Activated CD8-positive, alpha-beta memory T cell treated with anti-CD3 and anti-CD28 coated beads, Interleukin-2, amount 50 U/mL, for 48 hours (primary cell): ENCODE measurements around the gene WDR48.

Source experiments
- DNase-seq: peaks from one replicate; pipeline ENCODE4 v3.0.0-alpha.2; 2020

The WDR48 gene

GRCh38 chr3:39065197-39065596, 13.4 kb downstream of the WDR48 start:
- no peak for DNase-seq

DNA sequence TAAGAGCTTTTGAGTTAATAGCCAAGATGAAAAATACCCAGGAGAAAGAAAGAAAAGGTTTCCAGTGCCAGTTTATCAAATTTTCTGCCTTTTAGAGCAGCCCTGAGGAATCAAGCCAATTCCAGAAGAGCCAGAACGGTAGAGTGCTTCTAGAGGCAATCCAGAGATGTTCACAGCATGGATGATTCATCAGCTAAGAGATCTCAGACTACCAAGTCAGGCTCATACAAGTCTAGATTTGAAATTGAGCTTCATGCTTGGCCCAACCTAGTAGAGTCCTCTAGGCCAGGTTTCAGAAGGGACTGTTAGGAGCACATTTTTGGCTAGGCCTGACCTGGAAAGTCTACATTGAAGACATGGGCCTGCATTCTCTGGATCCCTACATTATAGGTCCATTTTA, 15.5 kb downstream of the WDR48 start:
- DNase-seq = no peak

DNA sequence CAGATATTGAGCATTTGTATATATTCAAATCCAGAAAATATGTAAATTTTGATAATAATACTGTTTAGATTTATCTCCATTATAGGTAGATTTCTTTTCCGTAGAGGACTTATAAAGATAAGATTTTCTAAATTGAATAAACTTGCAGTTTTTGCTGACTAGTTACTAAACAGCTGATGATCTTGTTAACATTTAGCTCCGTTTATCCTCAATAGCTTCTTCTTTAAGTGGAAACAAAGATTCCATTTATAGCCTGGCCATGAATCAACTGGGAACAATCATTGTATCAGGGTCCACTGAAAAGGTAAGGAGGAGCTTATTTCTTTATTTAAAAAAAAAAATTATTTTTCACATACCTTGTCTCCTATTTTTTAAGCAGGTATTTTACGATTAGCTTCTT, 16.7 kb downstream of the WDR48 start:
- no peak for DNase-seq

GRCh38 chr3:39075910-39076309, 24.1 kb downstream of the WDR48 start:
- DNase-seq = no peak

GRCh38 chr3:39079530-39079929, 27.7 kb downstream of the WDR48 start:
- DNase-seq = no peak

DNA sequence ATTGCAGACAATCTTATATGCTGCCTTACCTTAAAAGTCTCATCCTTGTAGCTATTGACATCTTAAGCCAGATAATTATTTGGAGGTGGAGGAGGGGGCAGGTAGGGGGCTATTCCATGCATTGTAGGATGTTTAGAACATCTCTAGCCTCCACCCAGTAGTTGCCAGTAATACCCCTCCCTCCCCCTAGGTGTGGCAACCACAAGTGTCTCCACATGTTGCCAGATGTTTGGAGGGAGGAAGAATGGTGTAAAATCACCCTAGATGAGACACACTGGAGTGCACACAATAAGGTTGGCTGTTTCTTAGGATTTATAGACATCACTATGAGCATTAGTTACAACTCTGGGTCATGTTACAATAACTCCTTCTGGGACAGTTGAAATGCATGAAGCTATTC, 28.2 kb downstream of the WDR48 start:
- no peak for DNase-seq

GRCh38 chr3:39082666-39083313, 31.0 kb downstream of the WDR48 start:
- no peak for DNase-seq

DNA sequence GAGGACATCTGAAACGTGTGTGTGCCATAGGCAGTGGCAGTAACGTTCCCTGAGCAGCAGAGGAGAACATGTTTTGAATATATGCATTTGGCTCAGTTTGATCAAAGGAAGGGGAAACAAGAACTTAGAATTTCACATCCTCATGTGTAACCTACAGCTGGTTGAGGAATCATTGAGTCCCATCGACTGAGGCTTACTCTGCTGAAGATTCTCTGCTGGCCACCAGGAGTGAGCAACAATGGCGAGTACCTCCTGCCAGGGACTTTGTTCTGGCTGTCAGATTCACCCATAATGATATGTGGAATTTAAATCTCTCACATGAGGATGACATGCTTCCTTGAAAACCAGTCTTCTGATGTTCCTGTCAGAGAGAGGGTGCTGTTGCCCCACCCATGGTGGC, 34.3 kb downstream of the WDR48 start:
- no peak for DNase-seq

- no peak for DNase-seq
Measured at GRCh38 chr3:39088456-39088855, 36.6 kb downstream of the WDR48 start.

DNA sequence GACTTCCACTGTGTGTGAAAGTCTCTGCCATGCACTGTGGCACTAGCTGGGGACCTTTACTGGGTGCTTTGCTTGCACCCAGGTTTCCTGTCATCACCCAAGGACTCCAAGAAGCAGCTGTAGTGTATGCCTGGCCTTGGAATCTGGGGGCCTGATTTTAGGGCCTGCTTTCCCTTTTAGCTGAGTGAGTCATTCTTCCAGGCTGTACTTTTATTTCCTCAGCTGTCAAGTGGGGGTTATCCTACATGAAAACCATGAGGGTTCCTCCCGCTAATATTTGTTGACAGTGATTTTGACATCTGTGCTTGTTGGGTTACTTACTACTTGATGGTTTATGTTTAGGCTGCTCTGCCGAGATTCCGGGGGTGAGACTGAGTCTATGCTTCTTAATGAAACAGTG, 37.1 kb downstream of the WDR48 start:
- no peak for DNase-seq

GRCh38 chr3:39090922-39091321, 39.1 kb downstream of the WDR48 start:
- no peak for DNase-seq

DNA sequence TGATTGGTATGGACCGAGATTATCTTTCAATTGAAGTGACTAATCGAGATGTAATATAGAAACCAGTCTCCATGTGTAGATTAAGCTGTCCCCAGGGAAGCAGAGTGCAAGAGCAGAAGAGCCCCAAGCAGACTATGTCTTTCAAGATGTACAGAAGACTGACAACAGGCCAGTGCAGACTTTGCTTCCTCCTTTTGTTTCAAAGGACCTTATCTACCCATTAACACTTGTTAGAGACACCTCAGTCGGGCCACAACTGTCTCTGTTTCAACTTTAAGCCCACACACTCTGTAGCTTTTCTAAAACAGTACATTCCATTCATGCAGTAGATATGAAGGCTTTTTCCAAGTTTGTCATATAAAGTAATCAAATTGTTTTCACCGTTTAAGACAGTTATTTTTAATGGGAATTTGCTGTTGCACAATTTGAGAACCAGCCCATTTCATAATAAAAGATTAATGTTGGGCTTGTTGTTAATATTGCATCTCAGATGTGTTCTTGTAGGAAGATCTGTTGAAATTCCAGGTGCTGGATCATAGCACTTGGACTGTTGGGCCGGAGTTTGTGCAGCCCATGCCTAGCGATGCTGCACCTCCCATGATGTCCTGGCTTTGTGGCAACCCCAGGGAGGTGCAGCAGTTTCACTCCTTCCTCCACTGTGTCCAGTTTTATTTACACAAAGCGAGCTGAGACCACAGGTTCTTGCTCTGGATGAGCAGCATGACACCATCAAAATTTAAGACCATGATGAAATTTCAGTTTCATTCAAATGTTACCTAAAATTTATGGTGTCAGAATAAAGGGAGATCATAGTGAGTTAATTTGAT, 43.2 kb downstream of the WDR48 start:
- no peak for DNase-seq

DNA sequence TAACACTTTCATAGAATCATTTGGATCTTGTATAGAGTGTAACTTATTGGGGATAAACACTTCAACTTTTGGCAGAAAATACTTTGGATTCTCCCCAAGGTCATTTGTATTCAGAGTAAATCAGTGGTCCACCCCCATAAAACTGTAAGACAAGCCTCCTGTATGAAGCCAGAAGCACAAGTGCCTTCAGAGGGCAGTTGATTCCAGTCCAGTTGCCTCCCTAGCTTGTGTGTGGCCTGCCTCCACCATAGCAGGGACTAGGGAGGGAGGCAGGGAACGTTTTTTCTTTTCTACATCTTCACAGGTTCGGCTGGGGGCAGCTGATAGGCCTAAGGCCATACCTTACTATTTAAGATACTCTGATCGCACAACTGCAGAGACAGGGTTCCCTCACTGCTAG, 44.0 kb downstream of the WDR48 start:
- no peak for DNase-seq

GRCh38 chr3:39096775-39097174, 45.0 kb downstream of the WDR48 start:
- no peak for DNase-seq

DNA sequence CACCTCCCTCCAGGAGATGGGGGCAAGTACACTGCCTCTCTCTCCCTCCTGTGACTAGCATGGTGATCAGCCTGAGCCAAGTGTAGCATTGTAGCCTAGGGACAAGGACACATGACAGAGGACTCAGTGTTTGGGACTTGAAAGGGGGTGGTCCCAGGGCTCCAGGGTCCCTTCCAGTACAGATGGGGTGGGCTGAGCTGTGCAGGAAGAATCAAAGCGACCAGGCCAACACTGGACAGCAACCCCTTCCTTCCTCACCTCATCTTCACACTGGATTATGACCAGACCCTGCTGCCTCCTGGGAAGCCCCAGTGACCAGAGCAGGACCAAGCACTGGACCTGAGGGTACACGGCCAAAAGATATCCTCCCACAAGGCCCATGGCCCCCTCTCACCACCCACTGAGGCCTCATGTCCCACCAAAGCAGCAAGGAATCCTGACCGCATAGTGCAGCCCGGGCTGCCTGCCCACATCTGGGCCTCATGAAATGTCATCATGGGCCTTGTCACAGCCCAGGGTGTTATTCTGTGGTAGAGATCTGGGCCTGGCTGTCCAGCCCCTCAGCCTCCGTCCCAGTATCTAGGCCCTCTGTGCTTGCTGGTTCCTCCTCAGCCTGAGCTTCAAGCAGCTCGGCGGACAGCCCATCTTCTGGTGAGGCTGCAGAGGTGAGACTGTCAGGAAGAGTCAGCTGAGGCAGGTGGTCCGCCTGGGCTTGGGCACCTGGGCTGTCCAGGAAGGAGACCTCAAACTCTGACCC, 46.1 kb downstream of the WDR48 start:
- peak; percentile 30 for DNase-seq

DNA sequence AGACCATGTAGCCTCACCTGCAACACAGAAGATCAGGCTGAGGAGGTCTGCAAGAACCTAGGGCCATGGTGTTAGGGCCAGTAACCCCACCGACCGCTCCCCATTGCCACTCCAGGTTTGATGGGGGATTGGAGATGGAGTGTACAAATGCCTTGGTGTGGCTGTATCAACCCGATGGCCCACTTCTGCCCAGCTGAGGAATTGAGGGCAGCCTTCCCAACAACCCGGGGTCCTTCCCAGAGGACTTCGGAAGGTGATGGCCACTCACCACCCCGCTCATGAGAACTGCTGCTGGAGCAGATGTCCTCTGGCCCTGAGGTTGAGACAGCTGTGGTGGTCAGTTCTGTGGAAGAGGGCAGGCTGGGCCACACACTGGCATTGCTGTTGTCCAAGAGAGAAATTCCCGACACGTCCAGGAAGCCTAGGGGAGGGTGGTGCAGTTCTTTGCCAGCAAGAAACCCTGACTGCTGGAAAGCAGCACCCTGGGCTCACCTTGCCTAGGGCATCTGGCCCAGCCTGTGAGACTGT, 46.7 kb downstream of the WDR48 start:
- peak; percentile 41 for DNase-seq

DNA sequence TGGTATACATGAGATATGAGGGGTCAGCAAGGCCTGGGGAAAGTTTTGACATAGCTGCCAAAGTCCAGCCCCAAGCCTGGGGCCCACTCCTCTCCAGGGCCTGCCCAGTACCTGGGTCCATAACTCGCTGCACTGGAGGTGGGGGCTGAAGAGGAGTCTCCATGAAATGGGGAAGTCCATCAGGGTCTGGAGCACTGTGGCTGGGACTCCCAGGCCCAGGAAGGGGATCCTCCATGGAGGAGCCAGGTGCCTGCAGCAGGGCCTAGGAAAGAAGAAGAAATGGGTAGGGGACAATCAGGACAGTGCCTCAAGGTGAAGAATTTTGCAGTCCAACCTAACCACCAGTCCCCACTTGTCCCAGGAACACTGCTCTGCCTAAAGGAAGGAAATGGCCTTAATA, 47.4 kb downstream of the WDR48 start:
- DNase-seq = peak; percentile 42

GRCh38 chr3:39099738-39100499, 48.1 kb downstream of the WDR48 start:
- DNase-seq = peak; percentile 42

DNA sequence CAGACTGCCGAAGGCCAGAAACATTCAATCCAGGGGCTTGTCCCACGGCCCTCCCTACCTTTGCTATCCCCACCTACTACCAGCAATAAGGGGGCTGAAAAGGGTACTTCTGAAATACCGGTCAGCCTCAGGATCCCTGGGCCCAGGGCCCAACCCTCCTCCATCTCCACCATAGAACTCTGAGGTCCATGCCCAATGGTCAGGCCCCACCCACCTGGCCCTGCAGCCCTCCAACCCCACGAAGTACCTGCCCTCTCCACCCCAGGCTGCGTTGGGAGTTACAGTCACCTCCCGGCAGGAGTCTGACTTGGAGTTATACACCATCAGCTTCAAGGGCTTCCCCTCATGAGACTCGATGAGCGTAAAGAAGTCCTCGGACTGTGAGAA, 48.7 kb downstream of the WDR48 start:
- no peak for DNase-seq

- DNase-seq = peak; percentile 65
Measured at GRCh38 chr3:39101022-39101689, 49.3 kb downstream of the WDR48 start.

DNA sequence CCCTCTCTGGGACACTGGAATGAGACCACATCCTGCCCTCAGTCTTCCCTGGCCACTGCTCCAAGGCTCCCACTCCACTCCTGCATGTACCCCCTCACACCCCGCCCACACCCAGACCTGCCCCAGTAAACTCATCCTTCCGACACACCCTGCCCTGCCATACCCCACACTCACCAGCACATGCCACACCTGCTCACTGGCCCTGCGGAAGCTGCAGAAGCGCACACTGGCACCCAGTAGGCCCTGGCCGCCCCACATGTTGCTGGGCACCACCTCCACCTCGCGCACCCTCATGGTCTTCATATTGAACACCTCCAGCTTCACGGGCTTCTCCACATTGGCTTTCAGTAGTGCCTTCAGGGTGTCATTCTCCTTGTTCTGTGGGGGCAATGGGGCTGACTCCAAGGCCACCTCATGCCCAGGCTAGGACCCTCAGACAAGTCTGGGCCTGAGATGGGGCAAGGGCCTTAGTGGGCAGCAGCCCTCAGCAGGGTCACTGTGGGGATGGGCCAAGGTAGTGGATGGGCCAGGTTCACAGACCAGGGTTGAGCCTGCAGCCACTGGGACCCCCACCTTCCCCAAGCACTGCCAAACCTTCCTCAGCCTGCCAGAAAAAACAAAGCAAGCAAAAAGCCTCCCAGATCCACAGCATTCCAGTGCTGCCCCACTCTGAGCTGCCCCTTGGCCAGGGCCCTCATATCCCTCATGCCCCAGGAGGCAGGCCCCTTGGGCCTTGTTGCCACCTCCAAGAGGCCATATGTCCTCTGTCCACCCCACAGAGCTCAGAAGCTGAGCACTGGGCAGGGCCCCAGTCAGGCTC, 50.9 kb downstream of the WDR48 start:
- peak; percentile 49 for DNase-seq
